GM21390 (cell line): ENCODE data around the gene CDKN2B-AS1.

Experiments
- ATAC-seq: cut with Tn5 transposase; IDR thresholded peaks from one replicate; pipeline ENCODE4 v1.9.1; 2021; ENCODE audit not compliant: unreplicated experiment

Gene CDKN2B-AS1

GRCh38 chr9:22078081-22078480 lies 83.5 kb downstream of the CDKN2B-AS1 start:
- no peak for ATAC-seq

GRCh38 chr9:22079873-22080341 lies 85.3 kb downstream of the CDKN2B-AS1 start:
- peak; percentile 73 for ATAC-seq

- no peak for ATAC-seq
These were observed 89.9 kb downstream of the CDKN2B-AS1 start for GRCh38 chr9:22084336-22085035.

GRCh38 chr9:22088053-22088716 lies 93.6 kb downstream of the CDKN2B-AS1 start:
- no peak for ATAC-seq

GRCh38 chr9:22088717-22089061 lies 94.1 kb downstream of the CDKN2B-AS1 start:
- ATAC-seq: no peak

- ATAC-seq: no peak
These were observed 103.1 kb downstream of the CDKN2B-AS1 start for GRCh38 chr9:22097707-22098106.

- ATAC-seq: no peak
These were observed 104.2 kb downstream of the CDKN2B-AS1 start for GRCh38 chr9:22098643-22099332.

GRCh38 chr9:22100626-22101025 lies 106.0 kb downstream of the CDKN2B-AS1 start:
- ATAC-seq: no peak

- no peak for ATAC-seq
These were observed 107.8 kb downstream of the CDKN2B-AS1 start for GRCh38 chr9:22102146-22103053.

GRCh38 chr9:22103685-22104575 lies 109.3 kb downstream of the CDKN2B-AS1 start:
- ATAC-seq: no peak

- ATAC-seq: peak; percentile 97
These were observed 110.6 kb downstream of the CDKN2B-AS1 start for GRCh38 chr9:22105005-22105722.

- no peak for ATAC-seq
These were observed 112.8 kb downstream of the CDKN2B-AS1 start for GRCh38 chr9:22107202-22108045.

GRCh38 chr9:22108581-22109370 lies 114.2 kb downstream of the CDKN2B-AS1 start:
- ATAC-seq: no peak

- ATAC-seq: no peak
These were observed 116.8 kb downstream of the CDKN2B-AS1 start for GRCh38 chr9:22111176-22111953.

- ATAC-seq: no peak
These were observed 117.3 kb downstream of the CDKN2B-AS1 start for GRCh38 chr9:22111954-22112247.

GRCh38 chr9:22112870-22113821 lies 118.6 kb downstream of the CDKN2B-AS1 start:
- ATAC-seq: no peak
